GM19372 (cell line): ENCODE data around the gene PTPA.

Source experiments
- ATAC-seq: cut with Tn5 transposase; IDR thresholded peaks from one replicate; pipeline ENCODE4 v1.9.1; 2021; ENCODE audit warnings: mild to moderate bottlenecking, low read depth, moderate library complexity; ENCODE audit not compliant: unreplicated experiment

Gene PTPA

GRCh38 chr9:129110740-129111527, at the start of gene PTPA, which contains the start of gene CRAT:
PTPA (plus strand) TSS chr9:129111415; CDS start chr9:129111601, 186 bp downstream.
CRAT (minus strand) TSS chr9:129110793; CDS start chr9:129110509, 284 bp downstream.
- peak; percentile 87 for ATAC-seq

DNA sequence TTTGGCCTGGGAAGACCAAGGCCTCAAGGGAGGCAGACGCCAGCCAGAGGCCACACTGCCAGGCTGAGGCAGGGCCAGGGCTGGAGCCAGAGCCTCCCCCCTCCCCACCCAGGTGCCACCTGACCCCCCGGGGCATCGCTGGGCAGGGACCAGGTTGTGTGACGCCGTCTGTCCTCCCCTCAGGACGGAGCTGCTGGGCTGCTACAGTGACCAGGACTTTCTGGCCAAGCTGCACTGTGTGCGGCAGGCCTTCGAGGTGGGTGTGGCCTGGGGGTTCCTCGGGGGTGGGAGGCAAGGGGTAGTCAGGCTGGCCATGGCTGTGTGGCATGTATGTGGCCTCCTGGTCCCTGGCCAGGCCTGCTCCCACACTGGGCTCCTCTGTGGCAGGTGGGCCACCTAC, 48.2 kb upstream of the PTPA start:
- no peak for ATAC-seq

DNA sequence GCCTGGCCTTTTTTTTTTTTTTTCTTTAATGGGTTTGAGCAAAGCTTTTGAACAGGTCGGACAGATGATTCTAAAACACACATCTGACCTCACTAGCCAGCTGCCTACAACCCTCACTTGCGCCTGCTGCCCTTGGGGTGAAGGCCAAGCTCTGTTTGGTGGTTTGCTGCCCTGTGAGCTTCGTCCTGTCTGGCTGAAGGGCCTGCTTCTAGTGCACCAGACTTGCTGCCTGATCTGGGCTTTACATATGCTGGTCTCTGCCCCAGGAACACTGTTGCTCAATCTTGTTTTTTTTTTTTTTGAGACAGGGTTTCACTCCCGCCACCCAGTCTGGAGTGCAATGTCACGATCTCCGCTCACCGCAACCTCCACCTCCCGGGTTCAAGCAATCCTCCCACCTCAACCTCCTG, 46.7 kb upstream of the PTPA start:
- ATAC-seq = no peak

DNA sequence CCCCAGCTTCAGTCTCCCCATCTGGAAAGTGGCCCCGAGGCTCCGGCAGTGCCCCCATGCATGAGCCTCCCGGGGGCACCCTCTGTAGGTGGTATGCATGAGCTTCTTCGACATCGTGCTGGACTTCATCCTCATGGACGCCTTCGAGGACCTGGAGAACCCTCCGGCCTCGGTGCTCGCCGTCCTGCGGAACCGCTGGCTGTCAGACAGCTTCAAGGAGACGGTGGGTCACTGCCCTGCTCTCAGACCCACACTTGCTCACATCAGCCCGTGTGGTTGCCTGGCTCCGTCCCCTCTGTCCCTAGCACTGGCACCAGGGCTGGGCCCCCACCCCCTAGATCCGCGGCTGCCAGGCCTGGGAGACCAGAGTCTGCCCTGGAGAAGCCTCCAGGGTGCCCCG, 43.1 kb upstream of the PTPA start:
- ATAC-seq = no peak

DNA sequence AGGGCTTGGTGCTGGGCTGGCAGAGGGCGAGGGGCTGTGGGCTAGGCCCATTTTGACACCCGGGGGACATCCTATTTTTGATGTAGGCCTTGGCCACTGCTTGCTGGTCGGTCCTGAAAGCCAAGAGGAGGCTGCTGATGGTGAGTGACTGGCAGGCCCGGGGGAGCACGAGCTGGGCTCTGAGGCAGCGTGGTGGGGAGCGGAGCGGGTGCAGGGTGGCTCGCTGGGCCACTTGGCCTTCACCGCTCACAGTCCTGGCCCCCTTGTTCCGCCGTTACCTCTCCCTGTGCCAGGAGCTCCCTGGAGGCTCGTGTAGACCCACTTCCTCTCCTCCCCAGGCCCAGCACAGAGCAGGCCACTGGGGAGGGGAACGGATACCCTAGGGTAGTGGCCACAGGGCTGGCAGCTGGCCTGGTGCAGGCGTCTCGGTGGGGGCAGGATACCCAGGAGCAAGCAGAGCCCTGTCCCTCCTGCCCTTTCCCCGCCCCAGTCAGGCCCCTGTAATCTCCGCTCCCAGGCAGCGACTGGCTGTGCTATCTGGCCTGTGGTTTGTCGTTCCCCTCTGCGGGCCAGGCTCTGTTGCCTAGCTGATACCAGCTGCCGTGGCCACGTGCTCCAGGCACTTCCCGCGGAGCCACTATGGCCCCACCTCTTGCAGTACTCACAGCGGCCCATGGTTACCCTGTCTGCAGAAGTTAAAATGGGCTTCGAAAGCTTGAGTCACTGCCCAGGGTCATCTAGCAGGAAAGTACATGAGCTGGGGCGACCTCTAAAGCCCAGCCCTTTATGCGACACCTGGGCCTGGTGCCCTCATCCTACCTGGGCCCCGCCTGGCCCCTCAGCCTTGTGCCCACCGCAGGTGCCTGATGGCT, 42.0 kb upstream of the PTPA start:
- ATAC-seq = no peak

DNA sequence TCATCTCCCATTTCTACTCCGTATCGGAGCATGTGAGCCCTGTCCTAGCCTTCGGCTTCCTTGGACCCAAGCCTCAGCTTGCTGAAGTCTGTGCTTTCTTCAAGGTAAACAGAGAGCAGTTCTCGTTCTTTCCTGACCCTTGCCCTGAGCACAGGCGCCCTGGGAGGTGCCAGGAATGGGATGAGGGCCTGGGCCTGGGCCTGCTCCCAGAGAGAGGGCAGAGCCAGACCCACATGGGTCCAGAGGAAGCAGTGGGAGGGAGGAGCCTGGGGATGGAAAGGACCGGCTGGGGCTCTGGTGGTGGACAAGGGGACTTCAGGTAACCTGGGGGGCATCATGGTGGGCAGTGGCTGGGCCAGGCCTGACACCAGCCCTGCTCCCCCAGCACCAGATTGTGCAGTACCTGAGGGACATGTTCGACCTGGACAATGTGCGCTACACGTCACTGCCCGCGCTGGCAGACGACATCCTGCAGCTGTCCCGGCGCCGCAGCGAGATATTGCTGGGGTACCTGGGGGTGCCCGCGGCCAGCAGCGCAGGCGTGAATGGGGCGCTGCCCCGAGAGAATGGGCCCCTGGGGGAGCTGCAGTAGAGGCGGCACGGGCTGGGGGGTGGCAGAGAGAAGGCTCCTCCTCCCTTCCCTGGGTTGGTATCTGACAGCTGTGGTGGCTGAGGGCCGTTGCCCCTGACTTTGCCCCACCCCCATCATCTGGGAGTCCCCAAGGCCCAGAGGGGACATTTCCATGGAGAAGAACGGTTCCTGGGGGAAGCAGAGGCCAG, 41.2 kb upstream of the PTPA start:
- ATAC-seq = no peak

DNA sequence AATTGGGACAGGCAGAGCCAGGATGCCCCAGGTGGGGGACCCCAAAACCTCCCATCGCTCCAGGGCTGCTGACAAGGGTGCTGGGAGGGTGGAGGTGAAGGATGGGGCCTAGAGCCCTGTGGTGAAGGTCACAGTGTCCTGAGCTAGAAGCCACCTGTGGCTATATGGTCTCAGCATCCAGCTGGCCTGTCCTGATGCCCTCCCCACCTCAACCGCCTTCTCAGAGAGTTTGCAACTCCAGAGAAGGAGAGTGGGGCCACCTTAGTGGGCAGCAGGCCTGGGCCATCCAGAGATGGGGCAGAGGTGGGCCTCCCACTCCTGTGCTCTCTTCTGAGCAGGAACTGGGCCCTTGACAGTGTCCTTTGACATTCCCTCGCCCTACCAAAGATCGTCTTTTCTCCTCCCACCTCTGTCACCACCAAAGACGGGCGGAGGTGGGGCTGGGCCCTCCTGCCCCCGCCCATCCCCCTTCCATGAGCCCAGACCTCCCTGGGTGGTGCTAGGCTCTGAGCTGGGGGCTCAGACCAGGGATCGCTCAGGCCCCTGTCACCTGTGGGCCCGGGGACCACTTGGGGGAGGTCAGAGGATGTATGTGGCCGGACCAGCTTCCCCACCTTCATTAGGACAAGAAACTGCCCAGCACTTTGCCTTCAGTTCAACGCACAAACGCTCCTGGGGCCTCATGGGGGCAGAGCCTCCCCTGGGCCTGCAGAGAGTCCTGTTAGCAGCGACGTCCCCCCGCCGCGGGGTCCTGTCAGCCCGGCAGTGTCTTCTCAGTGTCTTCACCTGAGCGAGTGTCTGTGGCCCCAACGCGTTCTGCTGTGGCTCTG, 40.3 kb upstream of the PTPA start:
- no peak for ATAC-seq

- no peak for ATAC-seq
These were observed 39.6 kb upstream of the PTPA start for GRCh38 chr9:129071526-129072126.

- ATAC-seq = no peak
These were observed 39.0 kb upstream of the PTPA start for GRCh38 chr9:129072171-129072570.

DNA sequence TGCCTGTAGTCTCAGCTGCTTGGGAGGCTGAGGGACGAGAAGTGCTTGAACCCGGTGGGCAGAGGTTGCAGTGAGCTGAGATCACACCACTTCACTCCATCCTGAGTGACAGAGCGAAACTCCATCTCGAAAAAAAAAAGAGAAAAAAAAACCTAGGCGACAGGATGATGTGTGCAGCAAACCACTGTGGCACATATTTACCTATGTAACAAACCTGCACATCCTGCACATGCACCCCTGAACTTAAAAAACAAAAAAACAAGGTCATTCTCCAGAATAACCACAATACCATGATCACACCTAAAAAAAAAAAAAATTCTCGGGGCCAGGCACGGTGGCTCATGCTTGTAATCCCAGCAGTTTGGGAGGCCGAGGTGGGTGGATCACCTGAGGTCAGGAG, 37.8 kb upstream of the PTPA start:
- ATAC-seq = no peak

GRCh38 chr9:129074106-129074505, 37.1 kb upstream of the PTPA start:
- no peak for ATAC-seq

DNA sequence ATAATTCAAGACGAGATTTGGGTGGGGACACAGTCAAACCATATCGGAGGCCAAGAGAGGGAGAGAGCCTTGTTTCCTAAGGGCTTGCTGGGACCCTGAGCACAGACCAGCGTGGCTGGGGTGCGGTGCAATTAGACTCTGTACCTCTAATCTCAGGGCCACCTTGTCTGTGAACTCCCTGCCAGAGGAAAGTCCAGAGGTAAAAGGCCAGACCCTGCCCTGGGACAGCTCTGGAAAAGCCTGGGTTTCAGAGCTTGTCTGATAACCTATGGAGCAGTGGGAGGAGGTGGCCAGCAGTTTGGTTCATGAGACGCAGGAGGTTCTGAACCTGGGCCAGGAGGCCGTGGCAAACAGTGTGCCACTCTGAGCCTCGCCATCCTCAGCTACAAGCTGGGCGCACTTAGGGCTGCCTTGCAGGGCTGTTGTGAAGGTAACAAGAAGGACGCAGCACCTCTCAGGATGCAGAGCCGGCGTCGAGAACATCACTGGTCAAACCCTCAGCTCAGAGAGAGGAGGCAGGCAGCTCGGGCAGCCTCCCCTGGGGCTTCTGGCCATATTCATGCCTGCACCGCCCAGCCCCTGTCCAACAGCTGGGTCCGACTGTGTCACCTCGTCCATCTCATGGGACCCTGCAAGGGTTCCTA, 35.1 kb upstream of the PTPA start:
- no peak for ATAC-seq

DNA sequence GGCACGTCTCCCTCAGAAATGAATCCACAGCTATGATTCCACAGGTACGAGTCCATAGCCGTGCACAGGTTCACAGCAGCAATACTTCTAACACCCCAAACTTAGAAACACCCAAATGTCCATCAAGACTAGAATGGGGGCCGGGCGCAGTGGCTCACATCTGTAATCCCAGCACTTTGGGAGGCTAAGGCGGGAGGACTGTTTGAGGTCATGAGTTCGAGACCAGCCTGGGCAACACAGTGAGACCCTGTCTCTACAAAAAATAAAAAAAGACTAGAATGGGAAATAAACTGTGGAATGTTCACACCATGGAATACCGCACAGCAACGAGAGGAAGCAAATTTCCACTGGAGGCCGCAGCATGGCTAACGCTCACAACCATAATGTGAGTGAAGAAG, 34.6 kb upstream of the PTPA start:
- no peak for ATAC-seq

- no peak for ATAC-seq
These were observed 34.0 kb upstream of the PTPA start for GRCh38 chr9:129077236-129077635.

DNA sequence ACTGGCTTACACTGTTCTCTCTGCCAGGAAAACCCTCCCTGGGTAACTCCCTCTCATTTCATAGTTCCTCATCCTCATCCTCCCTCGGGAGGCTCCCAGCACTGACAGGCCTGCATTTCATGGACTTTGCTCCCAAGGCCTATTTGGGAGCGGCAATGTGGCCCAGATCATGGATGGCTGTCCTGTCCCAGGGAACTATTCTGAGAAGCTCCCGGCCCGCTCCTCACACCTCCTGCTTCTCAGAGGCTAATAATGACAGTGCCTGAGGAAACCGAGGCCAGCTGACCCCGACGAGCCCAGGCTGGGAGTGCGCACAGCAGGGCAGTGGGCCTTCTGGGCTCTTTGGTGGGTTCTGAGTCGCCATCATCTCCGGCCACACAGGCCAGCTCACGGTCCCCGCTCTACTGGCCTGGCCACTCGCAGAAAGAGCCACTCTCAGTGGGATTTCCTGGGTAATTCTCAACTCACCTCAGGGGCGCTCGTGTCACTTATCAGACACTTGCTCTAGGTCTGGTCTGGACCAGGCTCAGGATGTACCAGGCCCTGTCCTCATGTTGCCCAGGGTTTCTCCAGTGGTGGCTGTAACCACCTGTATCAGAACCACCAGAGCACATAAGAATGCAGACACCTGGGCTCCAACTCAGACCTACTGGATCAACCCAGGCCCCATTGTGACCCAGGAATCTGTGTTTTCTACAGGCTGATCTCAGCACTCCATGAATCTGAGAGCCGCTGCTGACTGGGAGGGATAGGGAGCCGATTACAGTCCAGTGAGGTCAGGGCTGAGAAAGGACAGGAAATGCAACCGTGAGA, 32.3 kb upstream of the PTPA start:
- no peak for ATAC-seq

GRCh38 chr9:129079829-129080228, 31.4 kb upstream of the PTPA start:
- ATAC-seq = no peak

DNA sequence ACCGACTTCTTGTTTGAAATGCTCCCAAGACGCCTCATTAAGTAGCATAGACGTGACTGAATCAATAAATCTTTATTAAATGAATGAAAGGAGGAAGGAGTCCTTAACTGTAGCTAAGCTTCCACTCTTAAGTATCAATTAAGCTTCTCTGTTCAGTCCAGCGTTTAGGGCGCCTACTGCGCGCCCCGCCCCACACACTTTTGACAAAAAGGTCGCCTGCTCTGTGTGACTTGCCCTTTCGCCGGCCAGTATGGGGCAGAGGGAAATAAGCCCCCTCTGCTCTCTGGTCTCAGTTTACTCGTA, 31.0 kb upstream of the PTPA start:
- ATAC-seq = no peak

GRCh38 chr9:129080601-129081387, 30.4 kb upstream of the PTPA start, which contains the start of gene DOLPP1:
DOLPP1 (plus strand) TSS chr9:129081111; CDS start chr9:129081132, 21 bp downstream.
- ATAC-seq = peak; percentile 94
